Stomach (tissue), 4 donors: Measurements from ENCODE around the gene PLEKHF1.

ENCODE experiments used
- POLR2AphosphoS5 ChIP-seq, 3 donors: sonication (generic); formaldehyde crosslinking; IDR thresholded peaks; one replicate each; pipeline ENCODE4 v1.6.1; 2016; ENCODE audit warnings: antibody characterized with exemption in 3 of 3
- TF ChIP-seq, protein P1 (sequence below), 7 experiments: fragments of 450-650 bp in 4 of 7; fragments of 200-600 bp in 3 of 7; sonication (generic) in 3 of 7; IDR thresholded peaks; one replicate each; pipeline ENCODE4 v1.5.1; 2016 to 2019; ENCODE audit warnings: antibody characterized with exemption in 7 of 7, control low read depth in 2 of 7, mild to moderate bottlenecking in 1 of 7

DNA sequence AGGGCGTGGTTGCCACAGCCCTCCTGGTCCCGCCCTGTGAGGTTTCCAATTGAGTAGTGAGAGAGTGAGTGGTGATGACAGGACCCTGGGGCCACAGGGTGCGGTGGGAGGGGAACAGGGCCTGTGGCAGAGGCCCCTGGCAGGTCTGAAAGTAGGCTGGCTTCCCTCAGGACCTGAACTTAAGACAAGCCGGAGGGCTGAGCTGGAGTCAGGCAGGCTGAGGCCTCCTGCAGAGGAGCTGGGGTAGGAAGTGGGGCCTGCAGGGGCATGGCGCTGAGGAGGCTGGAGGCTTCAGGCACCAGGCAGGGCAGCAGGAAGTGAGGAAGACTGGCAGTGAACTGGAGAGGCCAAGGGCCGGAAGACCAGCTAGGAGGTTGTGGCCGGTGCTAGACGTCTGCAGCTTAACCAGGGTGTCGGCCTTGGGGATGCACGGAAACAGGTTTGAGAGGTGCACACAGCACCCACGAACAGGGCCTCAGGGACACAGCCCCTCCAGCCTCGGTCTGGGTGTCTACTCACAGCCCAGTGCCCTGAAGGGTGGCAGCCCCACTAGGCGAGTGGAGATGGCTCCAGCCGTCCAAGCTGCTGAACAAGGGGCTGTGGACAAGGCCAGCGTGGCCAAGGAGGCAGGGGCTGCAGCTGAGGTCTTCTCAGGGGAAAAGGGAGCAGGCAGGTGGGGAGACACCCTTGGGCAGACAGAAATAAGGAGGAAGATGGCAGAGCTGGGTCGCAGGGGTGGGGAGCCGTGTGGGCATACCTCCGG is 41.4 kb upstream of the PLEKHF1 start:
- TF ChIP-seq, protein P1, sequence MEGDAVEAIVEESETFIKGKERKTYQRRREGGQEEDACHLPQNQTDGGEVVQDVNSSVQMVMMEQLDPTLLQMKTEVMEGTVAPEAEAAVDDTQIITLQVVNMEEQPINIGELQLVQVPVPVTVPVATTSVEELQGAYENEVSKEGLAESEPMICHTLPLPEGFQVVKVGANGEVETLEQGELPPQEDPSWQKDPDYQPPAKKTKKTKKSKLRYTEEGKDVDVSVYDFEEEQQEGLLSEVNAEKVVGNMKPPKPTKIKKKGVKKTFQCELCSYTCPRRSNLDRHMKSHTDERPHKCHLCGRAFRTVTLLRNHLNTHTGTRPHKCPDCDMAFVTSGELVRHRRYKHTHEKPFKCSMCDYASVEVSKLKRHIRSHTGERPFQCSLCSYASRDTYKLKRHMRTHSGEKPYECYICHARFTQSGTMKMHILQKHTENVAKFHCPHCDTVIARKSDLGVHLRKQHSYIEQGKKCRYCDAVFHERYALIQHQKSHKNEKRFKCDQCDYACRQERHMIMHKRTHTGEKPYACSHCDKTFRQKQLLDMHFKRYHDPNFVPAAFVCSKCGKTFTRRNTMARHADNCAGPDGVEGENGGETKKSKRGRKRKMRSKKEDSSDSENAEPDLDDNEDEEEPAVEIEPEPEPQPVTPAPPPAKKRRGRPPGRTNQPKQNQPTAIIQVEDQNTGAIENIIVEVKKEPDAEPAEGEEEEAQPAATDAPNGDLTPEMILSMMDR (IDR thresholded peaks at IDR 0.05), result no peak
- no peak for TF ChIP-seq POLR2AphosphoS5 (IDR thresholded peaks at IDR 0.05)
